ENCODE results near the gene MKNK1.

Gene MKNK1

DNA sequence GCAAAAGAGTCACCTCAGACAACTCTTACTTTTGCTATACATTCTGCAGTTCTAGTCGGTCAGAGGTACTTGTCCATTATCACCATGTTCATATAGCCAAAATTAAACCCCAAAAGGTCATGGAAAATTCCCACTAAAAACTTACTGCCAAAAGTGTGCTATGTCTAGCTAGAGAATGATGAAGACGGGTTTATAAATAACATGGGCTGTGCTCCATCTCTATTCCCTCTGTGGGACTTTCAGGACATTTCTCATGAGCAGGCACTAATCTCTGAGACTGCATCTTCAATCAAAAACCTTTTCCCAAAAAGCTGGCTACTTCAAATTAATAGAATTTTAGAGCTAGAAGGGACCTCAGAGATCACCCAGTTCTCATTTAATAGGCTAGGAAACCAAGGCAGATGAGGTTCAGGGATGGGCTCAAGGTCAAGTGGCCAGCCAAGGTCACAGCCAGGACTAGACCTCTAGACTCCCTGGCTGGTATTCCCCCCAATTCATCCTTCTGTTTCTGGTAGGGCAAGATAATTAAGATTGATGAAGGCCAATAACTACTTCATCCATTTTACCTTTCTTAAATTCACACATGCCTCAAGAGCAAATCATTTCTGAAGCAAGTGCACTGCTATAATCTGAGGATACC is 33.5 kb upstream of the MKNK1 start:
- H3K36me3 ChIP-seq (ENCODE audit: insufficient read depth, low read length): peaks cover 10% of the 10 kb centered on the region; the same call in 1 of the 2 replicates
- H3K9me3 ChIP-seq (ENCODE audit: control insufficient read depth, insufficient read depth, low read length): no peaks in the 10 kb centered on the region
- H3K9ac ChIP-seq (ENCODE audit: low read depth, low read length): no peak overlapping the region
- no peaks in the 10 kb centered on the region for H3K4me1 ChIP-seq (ENCODE audit: insufficient read depth, low read length)

DNA sequence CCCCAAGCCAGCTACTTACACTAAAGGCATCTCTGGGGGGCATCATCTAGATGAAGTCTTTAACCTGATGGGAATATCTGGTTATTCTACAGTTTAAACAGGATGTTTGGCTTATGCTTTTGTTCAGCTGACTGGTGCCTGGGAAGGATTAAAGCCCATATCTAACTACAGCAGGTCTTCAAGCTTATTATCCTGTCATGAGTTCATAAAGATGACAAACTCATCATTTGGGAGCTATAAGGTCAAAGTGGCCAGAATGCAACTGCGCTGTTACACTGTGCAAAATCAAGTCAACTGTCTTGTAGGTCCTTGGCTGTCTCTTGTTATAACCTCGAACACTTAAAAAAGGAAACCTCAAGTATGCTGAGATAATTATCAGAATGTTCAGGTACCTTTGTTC is 31.1 kb upstream of the MKNK1 start:
- Histone ChIP-seq H3K9ac (ENCODE audit: low read depth, low read length) (no peak overlapping the region), H3K9me3 (ENCODE audit: control insufficient read depth, insufficient read depth, low read length) (no peaks in the 10 kb centered on the region), H3K4me1 (ENCODE audit: insufficient read depth, low read length) (no peaks in the 10 kb centered on the region), H3K36me3 (ENCODE audit: insufficient read depth, low read length) (peaks cover 10% of the 10 kb centered on the region; the same call in 1 of the 2 replicates)

DNA sequence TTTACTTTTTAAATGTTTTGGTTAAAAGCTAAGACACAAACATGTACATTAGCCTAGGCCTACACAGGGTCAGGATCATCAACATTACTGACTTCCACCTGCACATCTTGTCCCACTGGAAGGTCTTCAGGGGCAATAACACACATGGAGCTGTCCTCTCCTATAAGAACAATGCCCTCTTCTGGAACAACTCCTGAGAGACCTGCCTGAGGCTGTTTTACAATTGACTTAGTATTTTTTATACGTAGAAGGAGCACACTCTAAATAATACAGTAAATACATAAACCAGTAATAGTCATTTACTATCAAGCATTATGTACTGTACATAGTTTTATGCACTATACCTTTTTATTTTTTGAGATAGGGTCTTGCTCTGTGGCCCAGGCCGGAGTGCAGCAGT is 26.7 kb upstream of the MKNK1 start:
- Histone ChIP-seq H3K9me3 (ENCODE audit: control insufficient read depth, insufficient read depth, low read length) (no peaks in the 10 kb centered on the region), H3K4me1 (ENCODE audit: insufficient read depth, low read length) (no peaks in the 10 kb centered on the region), H3K36me3 (ENCODE audit: insufficient read depth, low read length) (0 out of 2 replicates have a peak, but pooled peaks cover 7% of the 10 kb centered on the region), H3K9ac (ENCODE audit: low read depth, low read length) (no peak overlapping the region)

- Histone ChIP-seq H3K4me1 (ENCODE audit: insufficient read depth, low read length) (no peaks in the 10 kb centered on the region; the same call in none of the 2 replicates), H3K36me3 (ENCODE audit: insufficient read depth, low read length) (no peaks in the 10 kb centered on the region), H3K9ac (ENCODE audit: low read depth, low read length) (no peak overlapping the region), H3K9me3 (ENCODE audit: control insufficient read depth, insufficient read depth, low read length) (no peaks in the 10 kb centered on the region)
Observed at GRCh38 chr1:46623743-46624644, 19.9 kb upstream of the MKNK1 start.

DNA sequence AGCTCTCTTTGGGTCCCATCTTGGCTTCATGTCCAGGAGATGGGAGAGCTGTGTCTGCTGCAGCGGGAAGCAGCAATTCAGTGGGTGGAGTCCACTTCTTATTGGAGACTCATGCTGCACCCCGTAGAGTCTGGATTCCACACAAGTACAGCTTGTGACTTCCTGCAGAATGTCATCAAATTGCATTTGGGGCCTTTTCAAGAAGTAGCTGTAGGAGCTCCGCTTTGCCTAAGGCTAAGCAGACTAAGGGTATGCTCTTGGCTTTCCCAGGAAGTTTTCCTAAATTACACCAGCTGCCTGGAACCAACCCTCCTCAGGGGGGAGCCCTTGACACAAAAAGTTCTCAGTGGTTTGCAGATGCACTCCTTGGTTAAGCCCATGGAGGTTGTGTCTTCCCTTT is 18.3 kb upstream of the MKNK1 start:
- H3K4me1 ChIP-seq (ENCODE audit: insufficient read depth, low read length): no peaks in the 10 kb centered on the region; the same call in none of the 2 replicates
- H3K9me3 ChIP-seq (ENCODE audit: control insufficient read depth, insufficient read depth, low read length): no peaks in the 10 kb centered on the region
- H3K9ac ChIP-seq (ENCODE audit: low read depth, low read length): no peak overlapping the region
- no peaks in the 10 kb centered on the region for H3K36me3 ChIP-seq (ENCODE audit: insufficient read depth, low read length)

GRCh38 chr1:46621930-46622329 is 17.9 kb upstream of the MKNK1 start:
- H3K4me1 ChIP-seq (ENCODE audit: insufficient read depth, low read length): no peaks in the 10 kb centered on the region; the same call in none of the 2 replicates
- H3K36me3 ChIP-seq (ENCODE audit: insufficient read depth, low read length): no peaks in the 10 kb centered on the region
- no peak overlapping the region for H3K9ac ChIP-seq (ENCODE audit: low read depth, low read length)
- H3K9me3 ChIP-seq (ENCODE audit: control insufficient read depth, insufficient read depth, low read length): no peaks in the 10 kb centered on the region

DNA sequence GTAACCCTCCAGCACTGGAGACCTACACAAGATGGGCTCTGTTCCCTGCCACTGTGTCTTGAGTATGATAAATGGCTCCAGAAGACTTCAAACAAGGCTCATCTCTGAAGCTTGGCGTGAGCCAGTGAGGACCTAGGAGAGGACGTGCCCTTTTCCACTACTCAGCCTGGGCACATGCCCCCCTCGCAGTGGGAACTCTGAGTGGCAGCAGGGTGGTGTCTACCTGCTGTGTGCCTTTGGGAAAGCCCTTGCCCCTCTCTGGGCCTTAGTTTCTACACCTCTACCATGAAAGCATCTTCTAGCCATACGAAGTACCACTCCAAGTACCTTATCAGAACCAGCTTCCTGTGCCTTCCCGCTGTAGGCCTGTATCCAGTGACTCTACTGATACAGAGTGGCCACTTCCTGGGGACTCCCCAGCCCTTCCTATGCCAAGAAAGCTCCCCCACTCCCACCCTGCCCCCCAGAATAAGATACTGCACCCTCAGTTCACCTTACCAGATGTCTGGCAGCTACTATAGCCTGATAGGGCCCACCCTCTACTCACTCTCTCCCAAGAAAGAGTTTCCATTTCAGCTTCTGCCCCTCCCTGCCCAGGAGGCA is 15.7 kb upstream of the MKNK1 start:
- no peak overlapping the region for H3K9ac ChIP-seq (ENCODE audit: low read depth, low read length)
- H3K9me3 ChIP-seq (ENCODE audit: control insufficient read depth, insufficient read depth, low read length): no peaks in the 10 kb centered on the region
- H3K36me3 ChIP-seq (ENCODE audit: insufficient read depth, low read length): no peaks in the 10 kb centered on the region
- H3K4me1 ChIP-seq (ENCODE audit: insufficient read depth, low read length): peaks cover 14% of the 10 kb centered on the region

DNA sequence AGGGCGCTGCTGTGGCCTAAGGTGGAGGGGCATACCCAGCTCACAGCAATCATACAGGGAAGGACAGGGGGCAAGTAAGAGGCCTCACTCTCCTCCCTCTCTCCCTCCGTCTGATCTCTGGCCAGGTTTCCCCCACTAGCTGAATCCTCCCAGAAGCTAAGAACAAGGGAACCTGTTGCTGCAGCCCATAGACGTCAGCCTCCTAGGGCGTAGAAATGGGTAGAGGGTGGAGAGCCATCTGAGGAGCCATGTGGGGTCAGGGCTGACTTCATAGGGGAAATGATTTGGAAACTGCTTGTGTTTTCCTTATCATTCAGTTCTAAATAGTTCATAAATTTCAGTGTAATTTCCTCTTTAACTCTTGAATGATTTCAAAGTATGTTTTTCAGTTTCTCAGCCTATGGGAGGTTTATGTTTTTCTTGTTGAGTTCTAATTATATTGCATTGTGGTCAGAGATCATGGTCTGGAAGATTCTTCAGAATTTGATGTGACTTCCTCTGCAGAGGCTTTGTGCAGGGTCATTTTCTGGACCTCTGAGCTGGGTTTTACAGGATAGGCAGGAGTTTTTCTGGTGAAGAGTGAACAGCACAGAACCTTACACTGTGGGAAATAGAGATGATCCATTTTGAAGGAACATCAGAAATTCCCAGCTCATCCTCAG is 14.8 kb upstream of the MKNK1 start:
- H3K36me3 ChIP-seq (ENCODE audit: insufficient read depth, low read length): no peaks in the 10 kb centered on the region
- no peak overlapping the region for H3K9ac ChIP-seq (ENCODE audit: low read depth, low read length)
- no peaks in the 10 kb centered on the region for H3K9me3 ChIP-seq (ENCODE audit: control insufficient read depth, insufficient read depth, low read length)
- H3K4me1 ChIP-seq (ENCODE audit: insufficient read depth, low read length): peaks cover 23% of the 10 kb centered on the region

DNA sequence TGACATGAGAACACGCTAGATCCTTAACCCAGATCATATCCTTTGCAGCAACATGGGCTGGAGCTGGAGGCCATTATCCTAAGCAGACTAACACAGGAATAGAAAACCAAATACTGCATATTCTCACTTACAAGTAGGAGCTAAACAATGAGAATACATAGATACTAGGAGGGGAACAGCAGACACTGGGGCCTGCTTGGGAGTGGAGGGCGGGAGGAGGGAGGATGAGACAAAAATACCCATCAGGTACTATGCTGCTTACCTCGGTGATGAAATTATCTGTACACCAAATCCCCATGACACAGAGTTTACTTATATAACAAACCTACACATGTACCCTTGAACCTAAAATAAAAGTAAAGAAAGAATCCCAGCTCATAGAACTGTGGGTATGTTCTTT is 13.8 kb upstream of the MKNK1 start:
- Histone ChIP-seq H3K9ac (ENCODE audit: low read depth, low read length) (no peak overlapping the region), H3K9me3 (ENCODE audit: control insufficient read depth, insufficient read depth, low read length) (no peaks in the 10 kb centered on the region), H3K4me1 (ENCODE audit: insufficient read depth, low read length) (peaks cover 28% of the 10 kb centered on the region), H3K36me3 (ENCODE audit: insufficient read depth, low read length) (no peaks in the 10 kb centered on the region)

- Histone ChIP-seq H3K4me1 (ENCODE audit: insufficient read depth, low read length) (peaks cover 28% of the 10 kb centered on the region), H3K9ac (ENCODE audit: low read depth, low read length) (peak overlapping the region; percentile 75; the same call in 1 of the 2 replicates), H3K9me3 (ENCODE audit: control insufficient read depth, insufficient read depth, low read length) (no peaks in the 10 kb centered on the region), H3K36me3 (ENCODE audit: insufficient read depth, low read length) (no peaks in the 10 kb centered on the region)
Observed at GRCh38 chr1:46617108-46617800, 13.2 kb upstream of the MKNK1 start.

DNA sequence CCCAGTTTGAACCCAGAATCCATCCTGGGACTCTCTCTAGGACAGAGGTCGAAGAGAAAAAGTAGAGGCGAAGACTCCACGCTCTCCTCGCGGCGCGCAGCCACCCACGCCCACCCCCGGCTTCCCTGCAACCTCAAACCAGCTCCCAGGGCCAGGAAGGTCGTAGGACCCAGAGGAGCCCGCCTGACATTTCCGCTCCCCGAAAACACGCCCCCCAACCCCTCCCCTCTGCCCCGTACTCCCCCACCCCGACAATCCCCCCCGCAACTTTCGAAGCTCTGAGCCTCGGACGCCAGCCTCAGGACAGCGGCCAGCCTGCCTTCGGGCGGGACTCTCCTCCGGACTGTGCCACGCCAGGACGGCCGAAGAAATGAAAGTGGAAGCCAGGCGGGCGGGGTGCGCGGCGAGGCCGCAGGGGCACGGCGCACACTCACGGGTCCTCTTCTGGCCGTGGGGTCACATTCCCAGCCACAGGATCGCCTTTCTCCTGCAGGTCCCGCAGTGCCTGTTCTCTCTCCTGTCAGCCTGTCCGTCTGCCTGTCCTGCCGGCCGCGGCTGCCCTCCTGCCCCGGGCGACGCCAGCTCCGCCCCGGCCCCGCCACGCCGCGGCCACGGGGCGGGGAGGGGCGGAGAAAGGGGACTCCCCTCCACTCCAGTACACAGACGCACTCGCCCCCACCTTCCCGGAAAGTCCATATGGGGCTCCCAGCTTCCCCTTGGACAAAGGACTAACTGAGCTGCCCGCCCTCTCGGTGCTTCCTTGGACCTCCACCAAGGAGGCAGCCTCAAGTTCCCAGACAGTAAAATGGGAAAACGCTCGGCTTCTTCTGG is 12.4 kb upstream of the MKNK1 start, which contains the start of gene MOB3C:
TSS of gene MOB3C (minus strand) at position 535 of the 831 bp plus-strand sequence. CDS start 3,490 bp downstream, outside the sequence.
- Histone ChIP-seq H3K4me1 (ENCODE audit: insufficient read depth, low read length) (peaks cover 31% of the 10 kb centered on the region), H3K9me3 (ENCODE audit: control insufficient read depth, insufficient read depth, low read length) (no peaks in the 10 kb centered on the region), H3K9ac (ENCODE audit: low read depth, low read length) (peak within 1 kb of the TSS; percentile 75; the same call in 1 of the 2 replicates), H3K36me3 (ENCODE audit: insufficient read depth, low read length) (no peaks in the 10 kb centered on the region)

DNA sequence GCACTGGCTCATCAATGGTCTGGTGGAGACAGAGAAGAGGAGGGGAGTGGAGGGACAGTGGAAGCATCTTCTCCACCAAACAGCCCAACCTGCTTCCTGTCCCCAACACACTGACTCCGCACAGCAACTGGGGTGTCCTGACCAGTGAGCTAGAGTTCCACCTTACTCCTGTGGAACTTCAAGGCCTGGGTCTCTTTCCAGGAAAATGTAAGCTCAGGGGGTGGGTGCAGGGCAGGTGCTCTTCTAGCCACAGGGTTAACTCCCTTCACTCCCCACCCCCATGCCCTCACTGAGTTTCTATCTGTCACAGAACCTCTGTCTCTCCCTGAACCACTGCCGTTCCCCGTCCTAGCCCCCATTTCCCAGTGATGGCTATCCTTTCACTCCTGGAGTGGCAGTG is 11.7 kb upstream of the MKNK1 start:
- H3K36me3 ChIP-seq (ENCODE audit: insufficient read depth, low read length): no peaks in the 10 kb centered on the region
- peak overlapping the region; percentile 43; the same call in 1 of the 2 replicates for H3K9ac ChIP-seq (ENCODE audit: low read depth, low read length)
- no peaks in the 10 kb centered on the region for H3K9me3 ChIP-seq (ENCODE audit: control insufficient read depth, insufficient read depth, low read length)
- peaks cover 36% of the 10 kb centered on the region for H3K4me1 ChIP-seq (ENCODE audit: insufficient read depth, low read length)

GRCh38 chr1:46615088-46615487 is 11.0 kb upstream of the MKNK1 start:
- Histone ChIP-seq H3K9ac (ENCODE audit: low read depth, low read length) (no peak overlapping the region), H3K36me3 (ENCODE audit: insufficient read depth, low read length) (no peaks in the 10 kb centered on the region), H3K9me3 (ENCODE audit: control insufficient read depth, insufficient read depth, low read length) (no peaks in the 10 kb centered on the region), H3K4me1 (ENCODE audit: insufficient read depth, low read length) (peaks cover 36% of the 10 kb centered on the region)

Data from ES-I3 (cell line).